ENCODE results near the gene LYZ. TPM values are rescaled to one million over a fixed set of nuclear protein-coding genes. Genes with fewer than 3 reads are reported as not detected.

Gene LYZ
- total and polyA plus RNA-seq, 2 donors (not counting 3 experiments of a cell fraction or from before 2014, with no cell fraction given), result not detected

DNA sequence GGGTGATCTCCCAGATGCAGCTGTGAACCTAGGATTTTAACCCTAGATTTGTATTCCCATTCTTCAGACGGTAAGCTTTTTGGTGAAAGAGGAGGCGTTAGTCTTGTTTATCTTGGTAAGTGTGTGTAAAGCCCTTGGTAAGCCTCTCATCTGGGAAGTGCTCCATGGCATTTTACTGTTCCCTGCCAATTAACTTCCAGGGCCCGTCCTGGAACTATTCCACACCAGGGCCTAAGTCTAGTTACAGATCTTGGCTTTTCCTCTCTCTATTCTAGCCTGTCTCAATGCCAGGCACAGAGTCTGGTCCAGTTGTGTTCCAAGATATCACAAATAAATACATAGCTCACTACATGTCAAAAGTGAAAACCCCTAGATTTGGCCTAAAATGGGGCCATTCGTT, 53.8 kb downstream of the LYZ start:
- DNase-seq (ENCODE audit: low read depth, low spot score) (no peak), FAIRE-seq (no peak)
- Histone ChIP-seq H3K4me3 (replicated peaks in 1 of 3; ENCODE audit: insufficient read depth in 1 of 3, low read depth in 1 of 3, low read length in 3 of 3) (no peak overlapping the region), H3K27me3 (ENCODE audit: control insufficient read depth in 2 of 2, insufficient read depth in 2 of 2, low read length in 2 of 2) (no peaks in the 10 kb centered on the region), H3K9me1 (replicated peaks; ENCODE audit: control insufficient read depth, extremely low read depth, insufficient read depth, low read length) (no peaks in the 10 kb centered on the region), H2AFZ (ENCODE audit: low read depth, low read length) (peak overlapping the region; percentile 1), H3K9ac (replicated peaks; ENCODE audit: extremely low read depth, insufficient read depth, low read length) (no peak overlapping the region), H4K20me1 (replicated peaks; ENCODE audit: control insufficient read depth, extremely low read depth, insufficient read depth, low read length) (no peaks in the 10 kb centered on the region), H3K9me3 (replicated peaks; ENCODE audit: control insufficient read depth, insufficient read depth, low read length) (no peaks in the 10 kb centered on the region), H3K79me2 (ENCODE audit: control insufficient read depth, insufficient read depth, low read length) (no peaks in the 10 kb centered on the region), H3K27ac (ENCODE audit: insufficient read depth, low read depth, low read length) (no peak overlapping the region), H3K4me2 (ENCODE audit: insufficient read depth, low read length) (no peak overlapping the region), H3K36me3 (ENCODE audit: control insufficient read depth in 2 of 2, extremely low read depth in 1 of 2, insufficient read depth in 2 of 2, low read length in 2 of 2) (no peaks in the 10 kb centered on the region), H3K4me1 (ENCODE audit: control insufficient read depth, extremely low read depth, insufficient read depth, low read length) (peaks cover 19% of the 10 kb centered on the region)
- POLR2A ChIA-PET, result no interaction called here
- CTCF ChIA-PET, result interaction anchor here (1.0 to 1.1 kb wide), 2 partner anchors 11 to 14 kb away, joined by 3 to 4 read pairs; no protein-coding TSS in a partner anchor
- intact Hi-C loops (cut with micrococcal nuclease), result no loop called here
- TF ChIP-seq POLR2A (IDR thresholded peaks at IDR 0.05; ENCODE audit: low read depth, low read length) (no peak), JUN (IDR thresholded peaks at IDR 0.05; ENCODE audit: borderline replicate concordance, insufficient read depth, insufficient read length, low read depth) (no peak), EZH2 (IDR thresholded peaks at IDR 0.05; ENCODE audit: borderline replicate concordance, low read depth, low read length, severe bottlenecking) (no peak), GATA2 (IDR thresholded peaks at IDR 0.05; ENCODE audit: insufficient read depth, insufficient read length, low read depth, low read length) (no peak), FOS (IDR thresholded peaks at IDR 0.05; ENCODE audit: borderline replicate concordance, insufficient read depth, low read length) (no peak), MYC (IDR thresholded peaks at IDR 0.05; ENCODE audit: low read depth, low read length) (no peak), POLR2AphosphoS5 (IDR thresholded peaks at IDR 0.05; ENCODE audit: insufficient read depth, low read depth, low read length) (no peak)
- TF ChIP-seq, protein P1, sequence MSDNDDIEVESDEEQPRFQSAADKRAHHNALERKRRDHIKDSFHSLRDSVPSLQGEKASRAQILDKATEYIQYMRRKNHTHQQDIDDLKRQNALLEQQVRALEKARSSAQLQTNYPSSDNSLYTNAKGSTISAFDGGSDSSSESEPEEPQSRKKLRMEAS (IDR thresholded peaks at IDR 0.05; ENCODE audit: insufficient read depth, insufficient read length), result no peak
- TF ChIP-seq, protein P2, sequence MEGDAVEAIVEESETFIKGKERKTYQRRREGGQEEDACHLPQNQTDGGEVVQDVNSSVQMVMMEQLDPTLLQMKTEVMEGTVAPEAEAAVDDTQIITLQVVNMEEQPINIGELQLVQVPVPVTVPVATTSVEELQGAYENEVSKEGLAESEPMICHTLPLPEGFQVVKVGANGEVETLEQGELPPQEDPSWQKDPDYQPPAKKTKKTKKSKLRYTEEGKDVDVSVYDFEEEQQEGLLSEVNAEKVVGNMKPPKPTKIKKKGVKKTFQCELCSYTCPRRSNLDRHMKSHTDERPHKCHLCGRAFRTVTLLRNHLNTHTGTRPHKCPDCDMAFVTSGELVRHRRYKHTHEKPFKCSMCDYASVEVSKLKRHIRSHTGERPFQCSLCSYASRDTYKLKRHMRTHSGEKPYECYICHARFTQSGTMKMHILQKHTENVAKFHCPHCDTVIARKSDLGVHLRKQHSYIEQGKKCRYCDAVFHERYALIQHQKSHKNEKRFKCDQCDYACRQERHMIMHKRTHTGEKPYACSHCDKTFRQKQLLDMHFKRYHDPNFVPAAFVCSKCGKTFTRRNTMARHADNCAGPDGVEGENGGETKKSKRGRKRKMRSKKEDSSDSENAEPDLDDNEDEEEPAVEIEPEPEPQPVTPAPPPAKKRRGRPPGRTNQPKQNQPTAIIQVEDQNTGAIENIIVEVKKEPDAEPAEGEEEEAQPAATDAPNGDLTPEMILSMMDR (IDR thresholded peaks at IDR 0.05; ENCODE audit: extremely low read depth in 1 of 2, insufficient read depth in 1 of 2, low read depth in 1 of 2, low read length in 2 of 2), result no peak
- no TSS peak for BruUV-seq (replicated peaks)
- dilution Hi-C loops (cut with MboI; ENCODE audit: extremely low pct_ligation_motif_present, low sequenced_read_pairs), result no loop called here

Small RNA genes within 50 kb of the gene (small RNA-seq; reads per million reads assigned to genes)
- gene RN7SL804P (ENCODE audit: insufficient read depth, insufficient read length, low read depth, low replicate concordance), result not detected

Other genes starting within 250 kb of the LYZ start
- 86.2 and 91.7 TPM in 2 replicates for gene CPSF6, start 108.8 kb upstream of the LYZ start, total RNA-seq
- 53.8 and 55.8 TPM in 2 replicates for gene CPSF6, start 108.8 kb upstream of the LYZ start, polyA plus RNA-seq
- 16.5 and 16.7 TPM in 2 replicates for gene YEATS4, start 11.4 kb downstream of the LYZ start, total RNA-seq
- gene YEATS4, start 11.4 kb downstream of the LYZ start, polyA plus RNA-seq, result 9.3 and 13.6 TPM in 2 replicates
- gene FRS2, start 122.0 kb downstream of the LYZ start, total RNA-seq, result 15.5 and 17.1 TPM in 2 replicates
- 4.3 and 6.3 TPM in 2 replicates for gene FRS2, start 122.0 kb downstream of the LYZ start, polyA plus RNA-seq
- 245 and 256 TPM in 2 replicates for gene CCT2, start 237.1 kb downstream of the LYZ start, total RNA-seq
- 130 and 138 TPM in 2 replicates for gene CCT2, start 237.1 kb downstream of the LYZ start, polyA plus RNA-seq